ENCODE results near the gene ACYP2. TPM values are rescaled to one million over a fixed set of nuclear protein-coding genes. Genes with fewer than 3 reads are reported as not detected.

The ACYP2 gene
- total RNA-seq, 4 donors from 2014 or later: 10.3 to 44.3 (median 21.7) TPM

GRCh38 chr2:54183281-54183680, 67.9 kb downstream of the ACYP2 start:
- Histone ChIP-seq H3K4me3 (no peak overlapping the region), H3K4me1 (no peaks in the 10 kb centered on the region), H3K27me3 (no peaks in the 10 kb centered on the region), H3K27ac (no peak overlapping the region), H3K9me3 (no peaks in the 10 kb centered on the region), H3K36me3 (no peaks in the 10 kb centered on the region)
- intact Hi-C loops (cut with DNase I; ENCODE audit: low total_unique reads): no loop called here
- no peak for DNase-seq
- TF ChIP-seq POLR2A (IDR thresholded peaks at IDR 0.05): no peak

GRCh38 chr2:54183972-54184371, 68.6 kb downstream of the ACYP2 start:
- no peak overlapping the region for H3K27ac ChIP-seq

GRCh38 chr2:54185105-54185504, 69.7 kb downstream of the ACYP2 start:
- TF ChIP-seq POLR2A (IDR thresholded peaks at IDR 0.05) (no peak), CTCF (IDR thresholded peaks at IDR 0.05) (no peak)
- Histone ChIP-seq H3K4me1 (no peaks in the 10 kb centered on the region), H3K36me3 (no peaks in the 10 kb centered on the region), H3K4me3 (no peak overlapping the region), H3K27me3 (no peaks in the 10 kb centered on the region), H3K9me3 (no peaks in the 10 kb centered on the region), H3K27ac (no peak overlapping the region)
- intact Hi-C loops (cut with DNase I; ENCODE audit: low total_unique reads): no loop called here
- no peak for DNase-seq

More at GRCh38 chr2:54183972-54184371, 68.6 kb downstream of the ACYP2 start:
- no peak for TF ChIP-seq CTCF (IDR thresholded peaks at IDR 0.05)
- TF ChIP-seq POLR2A (IDR thresholded peaks at IDR 0.05): no peak
- Histone ChIP-seq H3K9me3 (no peaks in the 10 kb centered on the region), H3K27me3 (no peaks in the 10 kb centered on the region), H3K36me3 (no peaks in the 10 kb centered on the region), H3K4me3 (no peak overlapping the region), H3K4me1 (no peaks in the 10 kb centered on the region)
- intact Hi-C loops (cut with DNase I; ENCODE audit: low total_unique reads): no loop called here
- DNase-seq: no peak

- Histone ChIP-seq H3K4me3 (no peak overlapping the region), H3K27ac (no peak overlapping the region), H3K9me3 (no peaks in the 10 kb centered on the region), H3K27me3 (no peaks in the 10 kb centered on the region), H3K36me3 (no peaks in the 10 kb centered on the region), H3K4me1 (no peaks in the 10 kb centered on the region)
- DNase-seq: no peak
- intact Hi-C loops (cut with DNase I; ENCODE audit: low total_unique reads): no loop called here
- TF ChIP-seq CTCF (IDR thresholded peaks at IDR 0.05): no peak
- TF ChIP-seq POLR2A (IDR thresholded peaks at IDR 0.05): no peak
Measured at GRCh38 chr2:54187331-54187730, 71.9 kb downstream of the ACYP2 start.

GRCh38 chr2:54189539-54189938, 74.1 kb downstream of the ACYP2 start:
- H3K9me3 ChIP-seq: no peaks in the 10 kb centered on the region
- no peaks in the 10 kb centered on the region for H3K36me3 ChIP-seq
- no peak for DNase-seq
- no peak for TF ChIP-seq CTCF (IDR thresholded peaks at IDR 0.05)
- TF ChIP-seq POLR2A (IDR thresholded peaks at IDR 0.05): no peak
- no peaks in the 10 kb centered on the region for H3K27me3 ChIP-seq
- intact Hi-C loops (cut with DNase I; ENCODE audit: low total_unique reads): no loop called here
- H3K4me3 ChIP-seq: no peak overlapping the region
- no peak overlapping the region for H3K27ac ChIP-seq
- H3K4me1 ChIP-seq: no peaks in the 10 kb centered on the region
